HL-60 (cell line): ENCODE results near the gene CHMP4A.
"Not testable (repeated sequence)": the region's sequence is repeated elsewhere in the genome, so short reads cannot be mapped to it uniquely, and the experiment has no call there.

Experiments
- DNase-seq, 2 experiments: peaks; one replicate each; pipeline ENCODE4 v3.0.0-alpha.2; 2010 to 2020; ENCODE audit warnings: low read depth in 1 of 2, low spot score in 1 of 2
- H3K27ac ChIP-seq: fragments of 250-450 bp; sonication (Bioruptor Pico); replicated peaks from 2 replicates; pipeline ENCODE4 v1.5.1; 2020; ENCODE audit warnings: mild to moderate bottlenecking, moderate library complexity
- H3K27me3 ChIP-seq: fragments of 250-450 bp; sonication (Bioruptor Pico); 2 replicates; pipeline ENCODE4 v1.5.1; 2021; ENCODE audit warnings: mild to moderate bottlenecking, moderate library complexity; ENCODE audit not compliant: insufficient read depth, poor library complexity, severe bottlenecking
- H3K4me3 ChIP-seq: replicated peaks from 2 replicates; pipeline ENCODE4 v1.5.1; 2011; ENCODE audit warnings: mild to moderate bottlenecking, control low read depth, low read length; ENCODE audit not compliant: insufficient read depth
- GABPA ChIP-seq: IDR thresholded peaks from 2 replicates; pipeline ENCODE4 v1.6.1; 2012; ENCODE audit warnings: low read depth
- POLR2AphosphoS5 ChIP-seq: IDR thresholded peaks from 2 replicates; pipeline ENCODE4 v1.6.1; 2012; ENCODE audit warnings: low read depth
- SPI1 ChIP-seq: IDR thresholded peaks from 2 replicates; pipeline ENCODE4 v1.6.1; 2012; ENCODE audit warnings: low read depth, mild to moderate bottlenecking, borderline replicate concordance
- TF ChIP-seq, protein P1 (sequence below): IDR thresholded peaks from 2 replicates; pipeline ENCODE4 v1.6.1; 2012; ENCODE audit warnings: low read depth; ENCODE audit not compliant: insufficient replicate concordance
- TF ChIP-seq, protein P2 (sequence below): IDR thresholded peaks from one replicate; pipeline ENCODE4 v1.5.1; 2011; ENCODE audit warnings: low read length, control low read depth, inconsistent platforms; ENCODE audit not compliant: insufficient read depth

The CHMP4A gene

DNA sequence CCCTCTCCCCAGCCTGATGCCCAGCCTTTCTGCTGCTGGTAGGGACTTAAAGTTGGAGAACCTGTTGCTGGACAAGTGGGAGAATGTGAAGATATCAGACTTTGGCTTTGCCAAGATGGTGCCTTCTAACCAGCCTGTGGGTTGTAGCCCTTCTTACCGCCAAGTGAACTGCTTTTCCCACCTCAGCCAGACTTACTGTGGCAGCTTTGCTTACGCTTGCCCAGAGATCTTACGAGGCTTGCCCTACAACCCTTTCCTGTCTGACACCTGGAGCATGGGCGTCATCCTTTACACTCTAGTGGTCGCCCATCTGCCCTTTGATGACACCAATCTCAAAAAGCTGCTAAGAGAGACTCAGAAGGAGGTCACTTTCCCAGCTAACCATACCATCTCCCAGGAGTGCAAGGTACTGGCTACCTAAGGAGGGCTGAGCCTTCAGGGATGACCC lies 6.2 kb downstream of the CHMP4A start:
- no peak for DNase-seq
- H3K27me3 ChIP-seq, result no peaks in the 10 kb centered on the region
- H3K27ac ChIP-seq, result no peak overlapping the region
- no peak overlapping the region for H3K4me3 ChIP-seq
- TF ChIP-seq GABPA (no peak), SPI1 (no peak), POLR2AphosphoS5 (no peak)
- TF ChIP-seq, protein P1, sequence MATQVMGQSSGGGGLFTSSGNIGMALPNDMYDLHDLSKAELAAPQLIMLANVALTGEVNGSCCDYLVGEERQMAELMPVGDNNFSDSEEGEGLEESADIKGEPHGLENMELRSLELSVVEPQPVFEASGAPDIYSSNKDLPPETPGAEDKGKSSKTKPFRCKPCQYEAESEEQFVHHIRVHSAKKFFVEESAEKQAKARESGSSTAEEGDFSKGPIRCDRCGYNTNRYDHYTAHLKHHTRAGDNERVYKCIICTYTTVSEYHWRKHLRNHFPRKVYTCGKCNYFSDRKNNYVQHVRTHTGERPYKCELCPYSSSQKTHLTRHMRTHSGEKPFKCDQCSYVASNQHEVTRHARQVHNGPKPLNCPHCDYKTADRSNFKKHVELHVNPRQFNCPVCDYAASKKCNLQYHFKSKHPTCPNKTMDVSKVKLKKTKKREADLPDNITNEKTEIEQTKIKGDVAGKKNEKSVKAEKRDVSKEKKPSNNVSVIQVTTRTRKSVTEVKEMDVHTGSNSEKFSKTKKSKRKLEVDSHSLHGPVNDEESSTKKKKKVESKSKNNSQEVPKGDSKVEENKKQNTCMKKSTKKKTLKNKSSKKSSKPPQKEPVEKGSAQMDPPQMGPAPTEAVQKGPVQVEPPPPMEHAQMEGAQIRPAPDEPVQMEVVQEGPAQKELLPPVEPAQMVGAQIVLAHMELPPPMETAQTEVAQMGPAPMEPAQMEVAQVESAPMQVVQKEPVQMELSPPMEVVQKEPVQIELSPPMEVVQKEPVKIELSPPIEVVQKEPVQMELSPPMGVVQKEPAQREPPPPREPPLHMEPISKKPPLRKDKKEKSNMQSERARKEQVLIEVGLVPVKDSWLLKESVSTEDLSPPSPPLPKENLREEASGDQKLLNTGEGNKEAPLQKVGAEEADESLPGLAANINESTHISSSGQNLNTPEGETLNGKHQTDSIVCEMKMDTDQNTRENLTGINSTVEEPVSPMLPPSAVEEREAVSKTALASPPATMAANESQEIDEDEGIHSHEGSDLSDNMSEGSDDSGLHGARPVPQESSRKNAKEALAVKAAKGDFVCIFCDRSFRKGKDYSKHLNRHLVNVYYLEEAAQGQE, result no peak
- TF ChIP-seq, protein P2, sequence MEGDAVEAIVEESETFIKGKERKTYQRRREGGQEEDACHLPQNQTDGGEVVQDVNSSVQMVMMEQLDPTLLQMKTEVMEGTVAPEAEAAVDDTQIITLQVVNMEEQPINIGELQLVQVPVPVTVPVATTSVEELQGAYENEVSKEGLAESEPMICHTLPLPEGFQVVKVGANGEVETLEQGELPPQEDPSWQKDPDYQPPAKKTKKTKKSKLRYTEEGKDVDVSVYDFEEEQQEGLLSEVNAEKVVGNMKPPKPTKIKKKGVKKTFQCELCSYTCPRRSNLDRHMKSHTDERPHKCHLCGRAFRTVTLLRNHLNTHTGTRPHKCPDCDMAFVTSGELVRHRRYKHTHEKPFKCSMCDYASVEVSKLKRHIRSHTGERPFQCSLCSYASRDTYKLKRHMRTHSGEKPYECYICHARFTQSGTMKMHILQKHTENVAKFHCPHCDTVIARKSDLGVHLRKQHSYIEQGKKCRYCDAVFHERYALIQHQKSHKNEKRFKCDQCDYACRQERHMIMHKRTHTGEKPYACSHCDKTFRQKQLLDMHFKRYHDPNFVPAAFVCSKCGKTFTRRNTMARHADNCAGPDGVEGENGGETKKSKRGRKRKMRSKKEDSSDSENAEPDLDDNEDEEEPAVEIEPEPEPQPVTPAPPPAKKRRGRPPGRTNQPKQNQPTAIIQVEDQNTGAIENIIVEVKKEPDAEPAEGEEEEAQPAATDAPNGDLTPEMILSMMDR, result no peak

DNA sequence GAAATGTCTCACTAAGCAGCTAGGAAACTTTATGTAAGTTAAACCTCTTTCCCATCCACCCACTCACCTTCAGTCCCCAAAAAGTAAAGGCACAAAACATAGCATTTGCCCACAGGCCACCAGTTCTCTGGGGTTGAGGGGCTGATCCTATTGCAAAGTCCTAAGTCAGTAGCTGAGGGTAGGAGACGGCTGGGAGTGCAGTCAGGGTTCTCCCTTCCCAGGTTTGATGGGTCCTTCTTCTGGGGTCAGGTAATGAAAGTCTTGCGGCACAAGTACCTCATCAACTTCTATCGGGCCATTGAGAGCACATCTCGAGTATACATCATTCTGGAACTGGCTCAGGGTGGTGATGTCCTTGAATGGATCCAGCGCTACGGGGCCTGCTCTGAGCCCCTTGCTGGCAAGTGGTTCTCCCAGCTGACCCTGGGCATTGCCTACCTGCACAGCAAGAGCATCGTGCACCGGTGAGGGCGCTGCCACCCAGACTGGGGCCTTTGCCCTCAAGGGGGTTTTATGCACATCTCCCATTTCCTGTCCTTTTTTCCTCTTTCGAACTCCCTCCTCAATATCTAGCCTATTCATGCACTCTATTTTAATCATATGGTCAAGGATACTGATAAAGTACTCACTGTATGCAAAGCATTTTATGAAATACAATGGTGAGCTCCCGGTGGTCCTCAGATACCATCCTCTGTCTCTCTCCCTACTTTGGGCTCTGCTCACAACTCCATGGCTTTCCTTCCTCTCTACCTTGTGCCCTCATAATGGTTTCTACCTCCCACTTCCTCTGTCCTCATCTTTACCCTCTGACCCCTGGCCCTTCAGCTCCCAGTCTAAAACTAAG lies 6.8 kb downstream of the CHMP4A start:
- DNase-seq, result no peak
- no peak overlapping the region for H3K27ac ChIP-seq
- no peak overlapping the region for H3K4me3 ChIP-seq
- H3K27me3 ChIP-seq, result no peaks in the 10 kb centered on the region
- TF ChIP-seq GABPA (no peak), POLR2AphosphoS5 (no peak), SPI1 (no peak)
- TF ChIP-seq, protein P2, result no peak
- TF ChIP-seq, protein P1, result no peak

- H3K27ac ChIP-seq, result no peak overlapping the region
- no peak overlapping the region for H3K4me3 ChIP-seq
- no peaks in the 10 kb centered on the region for H3K27me3 ChIP-seq
- no peak for TF ChIP-seq POLR2AphosphoS5
- DNase-seq, result no peak
Observed at GRCh38 chr14:24204163-24205146, 8.8 kb downstream of the CHMP4A start.

DNA sequence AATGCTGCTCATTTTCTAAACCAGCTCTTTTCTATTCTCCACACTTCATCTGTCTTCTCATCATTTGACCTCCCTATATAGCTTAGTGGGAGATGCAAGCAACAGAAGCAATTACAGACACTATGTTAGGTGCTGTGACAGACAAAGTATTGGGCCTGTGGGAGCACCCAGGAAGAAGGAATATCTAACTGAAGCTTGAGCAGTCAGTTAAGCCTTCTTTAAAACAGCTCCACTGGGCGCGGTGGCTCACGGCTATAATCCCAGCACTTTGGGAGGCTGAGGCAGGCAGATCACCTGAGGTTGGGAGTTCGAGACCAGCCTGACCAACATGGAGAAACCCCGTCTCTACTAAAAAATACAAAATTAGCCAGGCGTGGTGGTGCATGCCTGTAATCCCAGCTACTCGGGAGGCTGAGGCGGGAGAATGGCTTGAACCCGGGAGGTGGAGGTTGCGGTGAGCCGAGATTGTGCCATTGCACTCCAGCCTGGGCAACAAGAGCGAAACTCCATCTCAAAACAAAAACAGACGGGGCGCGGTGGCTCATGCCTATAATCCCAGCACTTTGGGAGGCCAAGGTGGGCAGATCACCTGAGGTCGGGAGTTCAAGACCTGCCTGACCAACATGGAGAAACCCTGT lies 9.9 kb downstream of the CHMP4A start:
- DNase-seq, H3K27me3 ChIP-seq, H3K4me3 ChIP-seq, H3K27ac ChIP-seq: not testable (repeated sequence)

DNA sequence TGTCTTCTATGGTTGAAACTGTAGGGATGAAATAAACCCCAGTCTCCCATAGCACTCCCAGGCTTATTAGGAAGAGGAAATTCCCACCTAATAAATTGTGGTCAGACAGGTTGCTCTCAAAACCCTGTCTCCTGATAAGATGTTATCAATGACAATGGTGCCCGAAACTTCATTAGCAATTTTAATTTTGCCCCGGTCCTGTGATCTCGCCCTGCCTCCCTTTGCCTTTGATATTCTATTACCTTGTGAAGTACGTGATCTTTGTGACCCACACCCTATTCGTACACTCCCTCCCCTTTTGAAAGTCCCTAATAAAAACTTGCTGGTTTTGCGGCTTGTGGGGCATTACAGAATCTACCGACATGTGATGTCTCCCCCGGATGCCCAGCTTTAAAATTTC lies 10.8 kb downstream of the CHMP4A start:
- H3K27me3 ChIP-seq, H3K27ac ChIP-seq, H3K4me3 ChIP-seq, DNase-seq: not testable (repeated sequence)
